Colonic mucosa (tissue), 4 donors: ENCODE results near the gene KIF6. TPM values are rescaled to one million over a fixed set of nuclear protein-coding genes. Genes with fewer than 3 reads are reported as not detected.

Experiments
- DNase-seq: peaks from one replicate; pipeline ENCODE4 v3.0.0-alpha.2; 2020
- H3K27ac ChIP-seq: fragments of 200-600 bp; one replicate; pipeline ENCODE4 v1.8.0; 2021
- H3K27me3 ChIP-seq: fragments of 200-600 bp; one replicate; pipeline ENCODE4 v1.8.0; 2021
- H3K36me3 ChIP-seq: fragments of 200-600 bp; one replicate; pipeline ENCODE4 v1.8.0; 2021
- H3K4me1 ChIP-seq: fragments of 200-600 bp; one replicate; pipeline ENCODE4 v1.8.0; 2021; ENCODE audit warnings: mild to moderate bottlenecking
- H3K4me3 ChIP-seq: fragments of 200-600 bp; one replicate; pipeline ENCODE4 v1.8.0; 2021
- H3K9ac ChIP-seq, 2 donors: one replicate each; pipeline ENCODE4 v1.7.0; 2013; ENCODE audit warnings: control low read depth in 2 of 2, low read depth in 2 of 2, low read length in 2 of 2
- H3K9me3 ChIP-seq: fragments of 200-600 bp; one replicate; pipeline ENCODE4 v1.8.0; 2021
- intact Hi-C: fragments of 100-400 bp; cut with DNase I; formaldehyde crosslinking; loops from one replicate; pipeline ENCODE4 v1.14.1; 2022
- total RNA-seq, 2 donors: library from RNA; stranded (reverse); fragmentation: NEBNext Ultra II Directional in 1 of 2; extraction: Animal tissue kit (Norgen Biotek cat#: 25700) in 1 of 2; gene quantifications; one replicate each; pipeline ENCODE4 v1.2.1, GENCODE V29; 2021
- TF ChIP-seq, protein P1 (sequence below): fragments of 200-600 bp; IDR thresholded peaks from one replicate; pipeline ENCODE4 v1.8.0; 2022; ENCODE audit warnings: antibody characterized with exemption, mild to moderate bottlenecking
- donor health status: healthy.
- donor health status: DM: no; HTN: no; CAD: no.
- donor health status: DM: no; HTN: no; CAD: no.

KIF6 gene
- total RNA-seq, 2 donors from 2014 or later = 0.08 to 0.17 TPM

DNA sequence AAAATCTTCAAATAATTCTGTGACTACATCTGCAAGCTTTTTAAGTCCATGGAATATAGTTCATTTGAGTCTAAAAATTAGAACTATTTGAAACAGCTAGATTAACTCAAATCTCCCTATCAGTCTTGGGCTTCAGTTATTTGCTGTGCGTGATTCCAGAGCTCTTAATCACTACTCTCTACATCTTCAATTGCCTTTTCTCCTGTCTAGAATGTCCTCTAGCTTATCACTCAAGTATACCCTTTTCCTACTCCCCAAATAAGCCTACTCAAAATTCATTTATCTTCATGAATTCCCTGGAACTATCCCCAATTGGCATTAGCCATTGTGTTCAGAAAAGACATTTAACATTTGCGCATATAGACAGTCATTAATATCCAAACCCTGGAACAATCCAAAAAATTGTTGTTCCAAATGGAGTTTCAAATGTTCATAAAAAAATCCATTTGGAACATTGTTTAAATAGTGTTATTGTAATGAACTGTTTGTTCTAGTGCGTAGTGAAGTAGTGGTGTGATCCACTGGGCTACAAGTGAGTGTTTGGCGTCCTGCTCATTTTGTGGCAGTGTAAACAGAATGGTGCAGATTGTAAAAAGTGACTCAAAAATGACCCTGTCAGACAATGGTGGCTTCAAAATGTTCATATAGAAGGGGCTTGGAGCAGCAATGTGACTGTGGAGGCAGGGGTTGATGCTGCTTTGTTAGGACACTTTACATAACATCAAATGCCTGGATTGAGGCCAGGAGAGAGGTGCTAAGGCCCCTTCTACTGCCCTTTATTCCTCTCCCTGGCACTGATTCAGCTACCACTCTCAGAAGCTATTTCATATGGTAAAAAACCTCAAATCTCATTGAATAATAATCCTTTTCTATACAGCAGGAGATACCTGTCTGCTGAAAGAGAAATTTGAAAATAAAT is 122.3 kb downstream of the KIF6 start:
- H3K9ac ChIP-seq = no peak overlapping the region
- no peak overlapping the region for H3K4me3 ChIP-seq
- TF ChIP-seq, protein P1, sequence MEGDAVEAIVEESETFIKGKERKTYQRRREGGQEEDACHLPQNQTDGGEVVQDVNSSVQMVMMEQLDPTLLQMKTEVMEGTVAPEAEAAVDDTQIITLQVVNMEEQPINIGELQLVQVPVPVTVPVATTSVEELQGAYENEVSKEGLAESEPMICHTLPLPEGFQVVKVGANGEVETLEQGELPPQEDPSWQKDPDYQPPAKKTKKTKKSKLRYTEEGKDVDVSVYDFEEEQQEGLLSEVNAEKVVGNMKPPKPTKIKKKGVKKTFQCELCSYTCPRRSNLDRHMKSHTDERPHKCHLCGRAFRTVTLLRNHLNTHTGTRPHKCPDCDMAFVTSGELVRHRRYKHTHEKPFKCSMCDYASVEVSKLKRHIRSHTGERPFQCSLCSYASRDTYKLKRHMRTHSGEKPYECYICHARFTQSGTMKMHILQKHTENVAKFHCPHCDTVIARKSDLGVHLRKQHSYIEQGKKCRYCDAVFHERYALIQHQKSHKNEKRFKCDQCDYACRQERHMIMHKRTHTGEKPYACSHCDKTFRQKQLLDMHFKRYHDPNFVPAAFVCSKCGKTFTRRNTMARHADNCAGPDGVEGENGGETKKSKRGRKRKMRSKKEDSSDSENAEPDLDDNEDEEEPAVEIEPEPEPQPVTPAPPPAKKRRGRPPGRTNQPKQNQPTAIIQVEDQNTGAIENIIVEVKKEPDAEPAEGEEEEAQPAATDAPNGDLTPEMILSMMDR = no peak
- no peak overlapping the region for H3K27ac ChIP-seq
- intact Hi-C loops = no loop called here
- no peaks in the 10 kb centered on the region for H3K27me3 ChIP-seq
- H3K9me3 ChIP-seq = no peaks in the 10 kb centered on the region
- H3K4me1 ChIP-seq = no peaks in the 10 kb centered on the region
- no peak for DNase-seq
- no peaks in the 10 kb centered on the region for H3K36me3 ChIP-seq

- H3K27me3 ChIP-seq = no peaks in the 10 kb centered on the region
- H3K9me3 ChIP-seq = no peaks in the 10 kb centered on the region
- H3K9ac ChIP-seq = no peak overlapping the region
- H3K27ac ChIP-seq = no peak overlapping the region
- intact Hi-C loops = no loop called here
- H3K4me1 ChIP-seq = no peaks in the 10 kb centered on the region
- DNase-seq = no peak
- no peak overlapping the region for H3K4me3 ChIP-seq
- TF ChIP-seq, protein P1 = no peak
- H3K36me3 ChIP-seq = no peaks in the 10 kb centered on the region
Measured at GRCh38 chr6:39599973-39600372, 125.2 kb downstream of the KIF6 start.

DNA sequence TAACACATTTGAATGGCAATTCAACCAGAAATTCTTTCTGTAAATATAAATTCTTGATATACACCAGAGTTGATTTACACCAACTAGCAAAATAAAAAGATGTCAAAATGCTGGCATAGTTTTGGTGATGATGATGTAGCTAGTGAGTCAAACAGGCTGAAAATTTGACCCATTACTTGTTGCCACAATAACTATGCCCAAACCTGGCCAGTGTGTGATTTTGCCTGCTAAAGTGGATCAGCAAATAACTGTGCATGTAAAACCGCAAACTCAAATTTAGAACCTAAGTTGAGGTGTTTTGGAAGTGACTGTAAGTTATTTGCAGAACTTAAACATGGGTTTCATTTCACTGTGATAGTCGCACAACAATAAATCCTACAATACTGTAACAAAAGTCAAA is 125.9 kb downstream of the KIF6 start:
- no peak overlapping the region for H3K27ac ChIP-seq
- H3K4me3 ChIP-seq = no peak overlapping the region
- intact Hi-C loops = no loop called here
- H3K27me3 ChIP-seq = no peaks in the 10 kb centered on the region
- no peak for DNase-seq
- H3K9ac ChIP-seq = no peak overlapping the region
- no peaks in the 10 kb centered on the region for H3K36me3 ChIP-seq
- no peaks in the 10 kb centered on the region for H3K9me3 ChIP-seq
- no peaks in the 10 kb centered on the region for H3K4me1 ChIP-seq
- TF ChIP-seq, protein P1 = no peak

DNA sequence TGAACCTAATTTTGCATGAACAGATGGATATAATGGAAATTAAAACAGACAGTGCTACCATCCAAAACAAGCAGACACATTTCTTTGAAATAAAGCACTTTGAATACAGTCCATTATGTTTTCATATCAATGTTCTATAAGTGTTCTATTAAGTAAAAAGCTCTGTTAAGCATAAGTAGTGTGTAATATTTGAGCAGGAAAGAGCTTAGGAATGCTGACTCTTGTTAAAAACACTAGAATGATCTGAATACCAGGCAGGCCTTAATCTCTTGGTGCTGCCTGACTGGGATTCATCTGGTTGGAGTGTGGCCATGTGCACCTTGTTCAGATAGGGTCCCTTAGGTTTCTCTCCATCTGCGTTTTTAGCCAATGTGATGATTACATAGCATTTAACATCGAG is 130.9 kb downstream of the KIF6 start:
- no peaks in the 10 kb centered on the region for H3K4me1 ChIP-seq
- intact Hi-C loops = no loop called here

GRCh38 chr6:39593646-39594045 is 131.6 kb downstream of the KIF6 start:
- no peaks in the 10 kb centered on the region for H3K27me3 ChIP-seq
- intact Hi-C loops = no loop called here
- no peak overlapping the region for H3K9ac ChIP-seq
- H3K4me3 ChIP-seq = no peak overlapping the region
- H3K27ac ChIP-seq = no peak overlapping the region
- H3K4me1 ChIP-seq = no peaks in the 10 kb centered on the region
- H3K9me3 ChIP-seq = no peaks in the 10 kb centered on the region
- no peak for DNase-seq
- no peaks in the 10 kb centered on the region for H3K36me3 ChIP-seq
- TF ChIP-seq, protein P1 = no peak

More for the DNA sequence above, 130.9 kb downstream of the KIF6 start:
- Histone ChIP-seq H3K27me3 (no peaks in the 10 kb centered on the region), H3K4me3 (no peak overlapping the region), H3K9ac (no peak overlapping the region), H3K27ac (no peak overlapping the region), H3K36me3 (no peaks in the 10 kb centered on the region), H3K9me3 (no peaks in the 10 kb centered on the region)
- TF ChIP-seq, protein P1 = no peak
- no peak for DNase-seq
